Loucy (cell line): ENCODE data around the gene TP63.

ENCODE experiments used
- EZH2phosphoT487 ChIP-seq: fragments of 200-600 bp; IDR thresholded peaks from 2 replicates; pipeline ENCODE4 v1.6.1; 2018; ENCODE audit warnings: antibody characterized with exemption, mild to moderate bottlenecking, moderate library complexity, borderline replicate concordance
- TF ChIP-seq, protein P1 (sequence below): fragments of 200-600 bp; sonication (generic); conservative IDR thresholded peaks from 2 replicates; pipeline ENCODE4 v1.5.1; 2014; ENCODE audit warnings: mild to moderate bottlenecking, antibody characterized with exemption, low read length

- TF ChIP-seq, protein P1, sequence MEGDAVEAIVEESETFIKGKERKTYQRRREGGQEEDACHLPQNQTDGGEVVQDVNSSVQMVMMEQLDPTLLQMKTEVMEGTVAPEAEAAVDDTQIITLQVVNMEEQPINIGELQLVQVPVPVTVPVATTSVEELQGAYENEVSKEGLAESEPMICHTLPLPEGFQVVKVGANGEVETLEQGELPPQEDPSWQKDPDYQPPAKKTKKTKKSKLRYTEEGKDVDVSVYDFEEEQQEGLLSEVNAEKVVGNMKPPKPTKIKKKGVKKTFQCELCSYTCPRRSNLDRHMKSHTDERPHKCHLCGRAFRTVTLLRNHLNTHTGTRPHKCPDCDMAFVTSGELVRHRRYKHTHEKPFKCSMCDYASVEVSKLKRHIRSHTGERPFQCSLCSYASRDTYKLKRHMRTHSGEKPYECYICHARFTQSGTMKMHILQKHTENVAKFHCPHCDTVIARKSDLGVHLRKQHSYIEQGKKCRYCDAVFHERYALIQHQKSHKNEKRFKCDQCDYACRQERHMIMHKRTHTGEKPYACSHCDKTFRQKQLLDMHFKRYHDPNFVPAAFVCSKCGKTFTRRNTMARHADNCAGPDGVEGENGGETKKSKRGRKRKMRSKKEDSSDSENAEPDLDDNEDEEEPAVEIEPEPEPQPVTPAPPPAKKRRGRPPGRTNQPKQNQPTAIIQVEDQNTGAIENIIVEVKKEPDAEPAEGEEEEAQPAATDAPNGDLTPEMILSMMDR, result no peak
- no peak for TF ChIP-seq EZH2phosphoT487
Measured at GRCh38 chr3:189646853-189647542, 15.8 kb downstream of the TP63 start.
